GM12878 (cell line): Measurements from ENCODE around the gene SNX8. TPM values are rescaled to one million over a fixed set of nuclear protein-coding genes. Genes with fewer than 3 reads are reported as not detected.

Experiments used
- ATAC-seq: fragments of 200-7000 bp; cut with Tn5 transposase; 3 replicates; pipeline ENCODE4 v1.9.1; 2020; ENCODE audit warnings: mild to moderate bottlenecking, moderate library complexity
- BruUV-seq: library from RNA; stranded (reverse); fragments of 400-500 nt; replicated peaks from 2 replicates; lab custom pipeline; 2021; lab: Mats Ljungman, UMichigan
- CTCF ChIA-PET: fragments of 300-600 bp; sonication (Branson Sonifier 250); formaldehyde crosslinking; extraction: SDS; loops from one replicate; lab custom pipeline; 2021; ENCODE audit warnings: inconsistent platforms; lab: Yijun Ruan, JAX
- POLR2A ChIA-PET: fragments of 350-600 bp; formaldehyde crosslinking; extraction: SDS; loops from one replicate; lab custom pipeline; 2021; ENCODE audit warnings: inconsistent platforms; lab: Charles Lee
- RAD21 ChIA-PET: fragments of 300-600 bp; sonication (Branson Sonifier 250); formaldehyde crosslinking; loops from one replicate; lab custom pipeline; 2023; ENCODE audit warnings: antibody characterized with exemption; ENCODE audit not compliant: unreplicated experiment; lab: Charles Lee
- SMC1A ChIA-PET: fragments of 300-600 bp; sonication (Branson Sonifier 250); formaldehyde crosslinking; loops from one replicate; lab custom pipeline; 2023; ENCODE audit not compliant: unreplicated experiment, uncharacterized antibody; lab: Charles Lee
- DNase-seq: peaks from one replicate; pipeline ENCODE4 v3.0.0-alpha.2; 2011; ENCODE audit warnings: low read depth, low spot score
- FAIRE-seq: peaks from 3 replicates; lab custom pipeline; 2011; peaks lifted over from hg19 to GRCh38; lab: Jason Lieb, UNC
- H2AFZ ChIP-seq: 2 replicates; pipeline ENCODE4 v1.6.0; 2011; ENCODE audit warnings: low read depth, low read length, control low read depth; ENCODE audit not compliant: control insufficient read depth
- H3K27ac ChIP-seq: 2 replicates; pipeline ENCODE4 v1.5.1; 2011; ENCODE audit warnings: control low read depth; ENCODE audit not compliant: control insufficient read depth, insufficient read depth
- H3K27me3 ChIP-seq, 2 experiments: replicated peaks in 1 of 2; 2 replicates each; pipeline versions ENCODE4 v1.6.0 to v1.6.1; 2011; ENCODE audit warnings: low read length in 1 of 2; ENCODE audit not compliant: control insufficient read depth in 2 of 2, insufficient read depth in 2 of 2
- H3K36me3 ChIP-seq, 2 experiments: 2 replicates each; pipeline ENCODE4 v1.5.1; 2011; ENCODE audit warnings: low read length in 1 of 2; ENCODE audit not compliant: control insufficient read depth in 2 of 2, insufficient read depth in 2 of 2
- H3K4me1 ChIP-seq: 2 replicates; pipeline ENCODE4 v1.6.1; 2011; ENCODE audit warnings: mild to moderate bottlenecking, low read length, moderate library complexity, mixed read lengths; ENCODE audit not compliant: control insufficient read depth, insufficient read depth
- H3K4me2 ChIP-seq: 2 replicates; pipeline ENCODE4 v1.6.0; 2011; ENCODE audit warnings: control low read depth; ENCODE audit not compliant: control insufficient read depth, insufficient read depth
- H3K4me3 ChIP-seq: fragments of 200-600 bp; sonication (generic); 2 replicates; pipeline ENCODE4 v1.5.1; 2016
- H3K79me2 ChIP-seq: 2 replicates; pipeline ENCODE4 v1.6.0; 2011; ENCODE audit warnings: low read length; ENCODE audit not compliant: control insufficient read depth, insufficient read depth
- H3K9ac ChIP-seq: 2 replicates; pipeline ENCODE4 v1.8.0; 2011; ENCODE audit warnings: low read length, control low read depth, mixed read lengths; ENCODE audit not compliant: control insufficient read depth, insufficient read depth
- H3K9me3 ChIP-seq: replicated peaks from 3 replicates; pipeline ENCODE4 v1.5.1; 2011; ENCODE audit warnings: mild to moderate bottlenecking, low read length; ENCODE audit not compliant: control insufficient read depth, insufficient read depth
- H4K20me1 ChIP-seq: 2 replicates; pipeline ENCODE4 v1.6.0; 2011; ENCODE audit not compliant: control insufficient read depth, insufficient read depth
- ATF2 ChIP-seq: IDR thresholded peaks from 2 replicates; pipeline ENCODE4 v1.6.1; 2012; ENCODE audit warnings: low read length, inconsistent platforms
- BHLHE40 ChIP-seq, 2 experiments: fragments of 450-650 bp in 1 of 2; IDR thresholded peaks; 2 replicates each; pipeline ENCODE4 v1.6.1; 2011 to 2017; ENCODE audit warnings: low read depth in 2 of 2, borderline replicate concordance in 1 of 2, improper control_type of control experiment in 1 of 2, low read length in 1 of 2, mild to moderate bottlenecking in 1 of 2
- CBX3 ChIP-seq: fragments of 200-600 bp; sonication (generic); IDR thresholded peaks from 2 replicates; pipeline ENCODE4 v1.6.1; 2016; ENCODE audit warnings: low read depth, borderline replicate concordance
- KDM1A ChIP-seq: fragments of 200-600 bp; sonication (generic); IDR thresholded peaks from 2 replicates; pipeline ENCODE4 v1.6.1; 2016; ENCODE audit warnings: borderline replicate concordance
- MEF2B ChIP-seq: fragments of 450-650 bp; IDR thresholded peaks from 2 replicates; pipeline ENCODE4 v1.6.1; 2018; ENCODE audit warnings: mild to moderate bottlenecking, moderate library complexity; ENCODE audit not compliant: partially characterized antibody, poor library complexity, severe bottlenecking
- POLR2AphosphoS5 ChIP-seq: IDR thresholded peaks from 2 replicates; pipeline ENCODE4 v1.6.1; 2011; ENCODE audit warnings: mild to moderate bottlenecking, low read length, inconsistent platforms
- POU2F2 ChIP-seq: IDR thresholded peaks from 3 replicates; pipeline ENCODE4 v1.6.1; 2011; ENCODE audit warnings: low read depth, mild to moderate bottlenecking, low read length, borderline replicate concordance
- RFX5 ChIP-seq: IDR thresholded peaks from 2 replicates; pipeline ENCODE4 v1.6.1; 2011; ENCODE audit warnings: low read depth, low read length, improper control_type of control experiment
- SKIL ChIP-seq: fragments of 450-650 bp; IDR thresholded peaks from 2 replicates; pipeline ENCODE4 v1.6.1; 2017; ENCODE audit warnings: mild to moderate bottlenecking, low read depth, inconsistent platforms; ENCODE audit not compliant: poor library complexity, severe bottlenecking
- TARDBP ChIP-seq: IDR thresholded peaks from 2 replicates; pipeline ENCODE4 v1.6.1; 2016; ENCODE audit warnings: borderline replicate concordance
- TCF12 ChIP-seq: IDR thresholded peaks from 2 replicates; pipeline ENCODE4 v1.6.1; 2011; ENCODE audit warnings: low read depth, mild to moderate bottlenecking, low read length
- YY1 ChIP-seq: IDR thresholded peaks from 2 replicates; pipeline ENCODE4 v1.6.1; 2011; ENCODE audit warnings: low read depth, mild to moderate bottlenecking, low read length
- ZNF207 ChIP-seq: fragments of 450-650 bp; IDR thresholded peaks from 2 replicates; pipeline ENCODE4 v1.6.1; 2014; ENCODE audit warnings: antibody characterized with exemption, mild to moderate bottlenecking, borderline replicate concordance
- ZNF274 ChIP-seq: IDR thresholded peaks from one replicate; pipeline ENCODE4 v1.8.0; 2011; ENCODE audit not compliant: insufficient read length, insufficient read depth
- ZZZ3 ChIP-seq: IDR thresholded peaks from 2 replicates; pipeline ENCODE4 v1.6.1; 2011; ENCODE audit warnings: low read depth; ENCODE audit not compliant: control insufficient read depth, insufficient read length
- WGBS: methylation state at CpG from one replicate; pipeline ENCODE4 v1.1.6; 2016; ENCODE audit warnings: low lambda C conversion rate; ENCODE audit not compliant: insufficient replicate concordance, insufficient coverage; ENCODE audit errors: missing lambda C conversion rate; 5-methylcytosine and 5-hydroxymethylcytosine counted together
- in situ Hi-C: fragments of 300-500 bp; cut with MboI; formaldehyde crosslinking; loops from 9 replicates; pipeline ENCODE4 v1.14.3; 2018; ENCODE audit warnings: mixed read lengths
- intact Hi-C: fragments of 100-400 bp; cut with micrococcal nuclease; formaldehyde crosslinking; loops from one replicate; pipeline ENCODE4 v1.14.2; 2022; ENCODE audit not compliant: unreplicated experiment
- polyA plus RNA-seq, 11 experiments: library from polyadenylated mRNA; depleted of rRNA in 4 of 11; unstranded in 6 of 11; stranded (reverse) in 5 of 11; fragments of >200 nt; fragmentation: Nextera tagmentation in 4 of 11; fragmentation: Illumina TruSeq in 1 of 11; extraction: Ambion mirVana in 4 of 11; extraction: Trizol in 1 of 11; gene quantifications; 1 replicate in 1 of 11; 2 replicates in 10 of 11; pipeline versions ENCODE4 v1.2.1 to v1.2.3, GENCODE V29; 2011 to 2016; ENCODE audit warnings: inconsistent platforms in 2 of 11, missing spikeins in 2 of 11, low read depth in 1 of 11
- total RNA-seq, 4 experiments: library from RNA; depleted of rRNA in 3 of 4; stranded (reverse); fragments of >200 nt in 3 of 4; fragmentation: Illumina TruSeq in 1 of 4; extraction: Trizol in 1 of 4; gene quantifications; 2 replicates each; pipeline versions ENCODE4 v1.2.1 to v1.2.3, GENCODE V29; 2013 to 2021
- TF ChIP-seq, protein P1 (sequence below): fragments of 450-650 bp; IDR thresholded peaks from 2 replicates; pipeline ENCODE4 v1.6.1; 2017; ENCODE audit warnings: mild to moderate bottlenecking, moderate library complexity

SNX8 gene
- total and polyA plus RNA-seq, 10 of the 15 experiments (the other 5 are each of a cell fraction or from before 2014, with no cell fraction given): 6.4 to 210 (median 97.6) TPM

DNA sequence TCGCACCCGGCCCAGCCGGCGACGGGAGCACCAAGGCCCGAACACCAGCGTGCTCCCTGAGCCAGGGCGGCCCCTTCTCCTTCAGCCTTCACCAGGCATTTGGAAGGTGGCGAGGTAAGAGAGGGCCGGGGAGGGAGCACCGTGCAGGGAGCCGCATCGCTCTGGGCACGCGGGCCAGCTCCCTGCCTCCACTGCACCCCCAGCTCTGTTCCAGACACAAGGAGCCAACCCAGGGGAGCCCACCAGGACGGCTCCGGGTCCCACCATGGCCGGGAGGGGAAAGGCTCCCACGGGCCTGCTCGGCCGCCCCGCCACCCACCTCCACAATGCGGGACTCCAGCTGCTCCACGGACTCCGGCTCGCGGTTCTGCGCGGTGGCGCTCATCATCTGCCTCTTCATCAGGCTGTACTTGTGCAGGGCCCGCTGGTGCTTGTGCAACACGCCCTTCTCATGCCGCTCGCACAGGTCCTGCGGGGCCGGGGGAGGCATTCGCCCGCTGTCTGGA, 57.1 kb downstream of the SNX8 start:
- no TSS peak for BruUV-seq
- intact Hi-C loops: no loop called here
- no peak for TF ChIP-seq YY1
- TF ChIP-seq, protein P1, sequence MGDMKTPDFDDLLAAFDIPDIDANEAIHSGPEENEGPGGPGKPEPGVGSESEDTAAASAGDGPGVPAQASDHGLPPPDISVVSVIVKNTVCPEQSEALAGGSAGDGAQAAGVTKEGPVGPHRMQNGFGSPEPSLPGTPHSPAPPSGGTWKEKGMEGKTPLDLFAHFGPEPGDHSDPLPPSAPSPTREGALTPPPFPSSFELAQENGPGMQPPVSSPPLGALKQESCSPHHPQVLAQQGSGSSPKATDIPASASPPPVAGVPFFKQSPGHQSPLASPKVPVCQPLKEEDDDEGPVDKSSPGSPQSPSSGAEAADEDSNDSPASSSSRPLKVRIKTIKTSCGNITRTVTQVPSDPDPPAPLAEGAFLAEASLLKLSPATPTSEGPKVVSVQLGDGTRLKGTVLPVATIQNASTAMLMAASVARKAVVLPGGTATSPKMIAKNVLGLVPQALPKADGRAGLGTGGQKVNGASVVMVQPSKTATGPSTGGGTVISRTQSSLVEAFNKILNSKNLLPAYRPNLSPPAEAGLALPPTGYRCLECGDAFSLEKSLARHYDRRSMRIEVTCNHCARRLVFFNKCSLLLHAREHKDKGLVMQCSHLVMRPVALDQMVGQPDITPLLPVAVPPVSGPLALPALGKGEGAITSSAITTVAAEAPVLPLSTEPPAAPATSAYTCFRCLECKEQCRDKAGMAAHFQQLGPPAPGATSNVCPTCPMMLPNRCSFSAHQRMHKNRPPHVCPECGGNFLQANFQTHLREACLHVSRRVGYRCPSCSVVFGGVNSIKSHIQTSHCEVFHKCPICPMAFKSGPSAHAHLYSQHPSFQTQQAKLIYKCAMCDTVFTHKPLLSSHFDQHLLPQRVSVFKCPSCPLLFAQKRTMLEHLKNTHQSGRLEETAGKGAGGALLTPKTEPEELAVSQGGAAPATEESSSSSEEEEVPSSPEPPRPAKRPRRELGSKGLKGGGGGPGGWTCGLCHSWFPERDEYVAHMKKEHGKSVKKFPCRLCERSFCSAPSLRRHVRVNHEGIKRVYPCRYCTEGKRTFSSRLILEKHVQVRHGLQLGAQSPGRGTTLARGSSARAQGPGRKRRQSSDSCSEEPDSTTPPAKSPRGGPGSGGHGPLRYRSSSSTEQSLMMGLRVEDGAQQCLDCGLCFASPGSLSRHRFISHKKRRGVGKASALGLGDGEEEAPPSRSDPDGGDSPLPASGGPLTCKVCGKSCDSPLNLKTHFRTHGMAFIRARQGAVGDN: no peak
- TF ChIP-seq ZNF207: no peak
- TF ChIP-seq KDM1A: no peak
- TF ChIP-seq ZNF274: no peak
- no peak for TF ChIP-seq SKIL
- TF ChIP-seq TARDBP: no peak
- TF ChIP-seq MEF2B: no peak
- TF ChIP-seq ATF2: no peak
- TF ChIP-seq POU2F2: no peak
- TF ChIP-seq RFX5: no peak
- no peak for TF ChIP-seq BHLHE40 (IDR thresholded peaks at IDR 0.05; ENCODE audit: borderline replicate concordance in 1 of 2, low read depth in 2 of 2, low read length in 1 of 2)
- TF ChIP-seq POLR2AphosphoS5: no peak
- TF ChIP-seq TCF12: no peak
- no peak for TF ChIP-seq CBX3
- no peak for TF ChIP-seq ZZZ3

More for the DNA sequence above, 57.1 kb downstream of the SNX8 start:
- no peaks in the 10 kb centered on the region for H4K20me1 ChIP-seq
- H3K4me2 ChIP-seq: no peak overlapping the region
- ChIA-PET SMC1A (interaction anchor here (1.2 kb wide), 1 partner anchor 19 kb away, joined by 4 read pairs; no protein-coding TSS in a partner anchor), CTCF (no interaction called here), POLR2A (interaction anchor here (1.4 kb wide), 1 partner anchor 9 kb away, joined by 5 read pairs; no protein-coding TSS in a partner anchor), RAD21 (interaction anchor here (0.8 to 1.4 kb wide), 2 partner anchors 20 to 91 kb away, joined by 3 read pairs; no protein-coding TSS in a partner anchor)
- no peaks in the 10 kb centered on the region for H3K9me3 ChIP-seq
- DNase-seq (no peak), FAIRE-seq (no peak), ATAC-seq (no peak)
- H3K4me1 ChIP-seq: peaks cover 42% of the 10 kb centered on the region
- 97% methylated on average over 29 of the region's 38 CpGs for WGBS
- no peak overlapping the region for H3K4me3 ChIP-seq
- no peaks in the 10 kb centered on the region for H3K27me3 ChIP-seq
- in situ Hi-C loops: no loop called here
- peaks cover 8 to 44% of the 10 kb centered on the region in 2 experiments for H3K36me3 ChIP-seq
- no peak overlapping the region for H3K27ac ChIP-seq
- no peak overlapping the region for H3K9ac ChIP-seq
- H3K79me2 ChIP-seq: peaks cover 7% of the 10 kb centered on the region
- H2AFZ ChIP-seq: no peak overlapping the region
